ELR (cell line): Measurements from ENCODE around the gene OST4.
"Not testable (repeated sequence)": the region's sequence is repeated elsewhere in the genome, so short reads cannot be mapped to it uniquely, and the experiment has no call there.

Experiments used
- DNase-seq: peaks from one replicate; pipeline ENCODE4 v3.0.0-alpha.2; 2015; ENCODE audit warnings: low read depth

Gene OST4

DNA sequence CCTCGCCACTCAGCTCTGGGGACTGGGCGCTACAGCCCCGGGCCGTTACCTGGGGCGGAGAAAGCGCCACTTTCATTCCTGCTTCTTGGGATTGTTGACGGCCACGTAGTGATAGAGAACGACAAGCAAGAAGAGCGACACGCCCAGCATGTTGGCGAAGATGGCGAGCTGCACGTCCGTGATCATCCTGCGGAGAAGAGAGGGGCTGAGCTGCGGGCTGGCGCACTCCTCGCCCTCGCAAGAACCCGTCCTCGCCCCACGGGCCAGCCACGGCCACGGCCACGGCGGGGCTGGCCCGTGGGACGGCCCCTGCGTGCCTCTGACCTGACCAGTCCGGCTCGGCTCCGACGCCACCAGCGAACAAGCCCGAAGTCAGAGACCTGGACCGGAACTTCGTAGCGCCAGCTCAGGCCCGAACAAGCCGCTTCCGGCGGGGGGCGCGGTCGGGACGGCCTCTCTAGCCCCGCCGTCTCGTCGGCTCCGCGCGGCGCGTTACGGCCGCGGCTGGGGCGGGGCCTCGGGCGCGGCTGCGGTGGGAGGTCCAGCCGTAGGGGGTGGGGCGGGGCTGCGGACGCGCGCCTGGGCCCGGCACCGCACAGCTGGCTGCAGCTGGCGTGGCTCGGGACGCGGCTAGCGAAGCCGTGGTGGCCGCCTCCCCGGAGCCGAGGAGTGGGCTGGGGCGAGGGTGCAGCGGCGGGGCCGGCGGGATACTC lies at the start of gene OST4:
Gene OST4 (minus strand): TSS at position 378 of the 713 bp plus-strand sequence.
- DNase-seq = peak; percentile 92

DNA sequence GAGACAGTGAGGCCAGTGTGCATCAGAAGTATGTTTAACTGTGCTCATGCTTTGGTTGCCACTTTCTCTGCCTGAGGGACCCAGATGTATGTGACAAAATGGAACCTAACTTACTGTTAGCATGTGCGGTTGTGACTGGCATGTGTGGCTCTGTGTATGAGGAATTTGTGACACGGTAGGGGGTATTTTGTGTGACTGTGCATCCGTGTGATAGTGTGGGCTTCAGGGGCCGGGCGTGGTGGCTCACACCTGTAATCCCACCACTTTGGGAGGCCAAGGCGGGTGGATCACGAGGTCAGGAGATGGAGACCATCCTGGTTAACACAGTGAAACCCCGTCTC lies 47.8 kb upstream of the OST4 start:
- not testable (repeated sequence) for DNase-seq

DNA sequence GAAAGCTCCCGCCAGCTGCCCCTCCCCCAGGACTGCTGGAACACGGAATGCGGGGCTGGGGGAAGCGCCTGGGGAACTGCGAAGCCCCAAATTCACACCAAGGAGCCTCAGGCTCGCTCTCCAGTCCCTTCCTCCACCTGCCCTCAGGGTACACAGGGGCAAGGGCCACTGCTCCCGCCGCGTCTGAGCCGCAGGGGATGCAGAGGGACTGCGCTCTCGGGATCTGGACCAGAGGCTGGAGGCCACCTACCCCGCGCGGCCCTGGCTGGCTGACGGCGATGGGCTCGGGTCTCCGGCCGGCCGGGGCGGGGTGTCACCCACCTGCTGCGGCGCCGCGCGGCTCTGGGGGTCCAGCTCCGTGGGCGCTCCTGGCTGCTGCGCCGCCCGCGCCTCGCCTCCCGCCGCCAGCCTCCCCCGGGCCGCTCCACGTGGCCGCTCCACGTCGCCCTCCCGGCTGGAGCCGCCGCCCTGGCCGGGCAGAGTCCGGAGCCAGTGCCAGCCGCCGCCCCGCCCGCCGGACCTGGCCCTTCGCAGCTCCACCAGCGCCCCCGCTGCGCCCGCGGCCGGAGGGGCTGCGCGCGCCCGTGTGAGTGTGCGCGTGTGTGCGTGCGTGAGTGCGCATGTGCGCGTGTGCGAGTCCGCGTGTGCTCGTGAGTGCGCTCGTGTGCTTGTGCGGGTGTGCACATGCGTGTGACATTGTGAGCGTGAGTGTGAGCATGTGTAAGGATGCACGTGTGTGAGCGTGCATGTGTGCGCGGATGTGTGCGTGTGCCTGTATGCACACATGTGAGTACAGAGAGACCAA lies 47.3 kb upstream of the OST4 start, which contains the start of gene CGREF1:
Gene CGREF1 (minus strand): TSS at position 604 of the 805 bp plus-strand sequence. CDS start 14,762 bp downstream, outside the sequence.
- no peak for DNase-seq

DNA sequence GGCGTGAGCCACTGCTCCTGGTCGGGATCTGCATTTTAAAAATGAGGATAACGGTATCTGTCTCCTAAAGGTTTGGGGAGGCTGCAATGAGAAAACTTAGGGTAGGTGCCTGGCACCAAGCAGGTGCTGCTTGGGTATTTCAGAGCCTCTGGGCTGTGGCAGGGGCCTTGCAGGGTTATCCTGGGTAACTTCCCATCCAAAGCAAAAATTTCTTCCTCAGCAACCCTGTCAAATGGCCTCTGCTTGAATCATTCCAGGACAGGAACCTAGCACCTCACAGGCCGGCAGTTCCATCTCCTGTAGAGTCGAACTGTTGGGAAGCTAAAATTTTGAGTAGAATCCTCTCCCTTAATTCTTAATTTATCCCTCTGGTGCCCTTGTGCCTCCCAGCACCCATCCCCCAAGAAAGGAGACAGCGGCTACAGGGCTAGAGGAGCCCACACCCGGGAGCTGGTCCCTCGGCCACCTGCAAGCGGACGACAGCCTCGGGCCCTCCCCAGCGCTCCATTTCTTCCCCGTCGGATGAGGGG lies 46.6 kb upstream of the OST4 start:
- no peak for DNase-seq

DNA sequence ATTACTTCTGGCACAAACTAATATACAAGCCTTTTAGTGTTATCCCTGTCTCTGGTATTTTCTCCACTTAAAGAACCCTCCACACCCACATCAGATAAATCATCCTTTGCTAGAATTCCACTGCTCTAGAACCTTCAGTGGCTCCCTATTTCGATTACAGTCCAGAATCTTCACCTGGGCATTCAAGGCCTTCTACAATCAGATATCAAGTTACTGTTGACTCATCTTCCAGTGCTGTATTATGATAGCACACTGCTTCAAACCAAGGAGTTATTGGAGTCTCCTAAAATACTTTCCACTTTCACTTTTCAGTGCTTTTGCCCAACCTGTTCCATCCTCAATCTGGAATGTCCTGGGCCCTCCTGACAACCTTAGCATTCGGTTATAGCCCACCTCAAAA lies 44.1 kb upstream of the OST4 start:
- DNase-seq = peak; percentile 22

DNA sequence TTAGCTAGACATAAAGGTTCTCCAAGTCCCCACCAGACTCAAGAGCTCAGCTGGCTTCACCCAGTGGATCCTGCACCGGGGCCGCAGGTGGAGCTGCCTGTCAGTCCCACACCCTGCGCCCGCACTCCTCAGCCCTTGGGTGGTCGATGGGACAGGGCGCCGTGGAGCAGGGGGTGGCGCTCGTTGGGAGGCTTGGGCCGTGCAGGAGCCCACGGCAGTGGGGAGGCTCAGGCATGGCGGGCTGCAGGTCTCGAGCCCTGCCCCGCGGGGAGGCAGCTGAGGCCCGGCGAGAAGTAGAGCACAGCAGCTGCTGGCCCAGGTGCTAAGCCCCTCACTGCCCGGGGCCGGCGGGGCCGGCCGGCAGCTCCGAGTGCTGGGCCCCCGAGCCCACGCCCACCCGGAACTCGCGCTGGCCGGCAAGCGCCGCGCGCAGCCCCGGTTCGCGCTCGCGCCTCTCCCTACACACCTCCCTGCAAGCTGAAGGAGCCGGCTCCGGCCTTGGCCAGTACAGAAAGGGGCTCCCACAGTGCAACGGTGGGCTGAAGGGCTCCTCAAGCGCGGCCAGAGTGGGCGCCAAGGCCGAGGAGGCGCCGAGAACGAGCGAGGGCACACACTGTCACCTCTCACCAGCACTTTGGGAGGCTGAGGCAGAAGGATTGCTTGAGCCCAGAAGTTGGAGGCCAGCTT lies 40.1 kb upstream of the OST4 start:
- not testable (repeated sequence) for DNase-seq

DNA sequence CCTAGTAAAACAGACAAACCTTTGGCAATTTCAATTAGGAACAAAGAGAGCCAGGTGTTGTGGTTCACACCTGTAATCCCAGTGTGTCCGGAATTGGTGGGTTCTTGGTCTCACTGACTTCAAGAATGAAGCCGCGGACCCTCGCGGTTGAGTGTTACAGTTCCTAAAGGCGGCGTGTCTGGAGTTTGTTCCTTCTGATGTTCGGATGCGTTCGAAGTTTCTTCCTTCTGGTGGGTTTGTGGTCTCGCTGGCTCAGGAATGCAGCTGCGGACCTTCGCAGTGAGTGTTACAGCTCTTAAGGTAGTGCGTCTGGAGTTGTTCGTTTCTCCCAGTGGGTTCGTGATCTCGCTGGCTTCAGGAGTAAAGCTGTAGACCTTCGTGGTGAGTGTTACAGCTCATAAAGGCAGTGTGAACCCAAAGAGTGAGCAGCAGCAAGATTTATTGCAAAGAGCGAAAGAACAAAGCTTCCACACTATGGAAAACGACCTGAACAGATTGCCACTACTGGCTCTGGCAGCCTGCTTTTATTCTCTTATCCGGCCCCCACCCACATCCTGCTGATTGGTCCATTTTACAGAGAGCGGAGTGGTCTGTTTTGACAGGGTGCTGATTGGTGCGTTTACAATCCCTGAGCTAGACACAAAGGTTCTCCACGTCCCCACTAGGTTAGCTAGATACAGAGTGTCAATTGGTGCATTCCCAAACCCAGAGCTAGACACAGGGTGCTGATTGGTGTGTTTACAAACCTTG lies 39.3 kb upstream of the OST4 start:
- not testable (repeated sequence) for DNase-seq

DNA sequence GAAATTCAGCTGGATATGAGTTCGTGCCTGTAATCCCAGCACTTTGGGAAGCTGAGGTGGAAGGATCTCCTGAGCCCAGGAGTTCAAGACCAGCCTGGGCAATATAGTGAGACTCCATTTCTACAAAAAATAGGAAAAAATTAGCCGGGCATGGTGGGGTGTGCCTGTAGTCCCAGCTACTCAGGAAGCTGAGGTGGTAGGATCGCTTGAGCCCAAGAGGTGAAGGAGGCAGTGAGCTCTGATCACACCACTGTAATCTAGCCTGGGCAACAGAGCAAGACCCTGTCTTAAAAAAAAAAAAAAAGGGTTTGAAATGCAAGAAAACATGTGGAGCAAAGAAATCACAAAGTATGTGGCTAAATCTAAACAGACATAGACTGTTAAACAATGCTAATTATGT lies 37.6 kb upstream of the OST4 start:
- no peak for DNase-seq

DNA sequence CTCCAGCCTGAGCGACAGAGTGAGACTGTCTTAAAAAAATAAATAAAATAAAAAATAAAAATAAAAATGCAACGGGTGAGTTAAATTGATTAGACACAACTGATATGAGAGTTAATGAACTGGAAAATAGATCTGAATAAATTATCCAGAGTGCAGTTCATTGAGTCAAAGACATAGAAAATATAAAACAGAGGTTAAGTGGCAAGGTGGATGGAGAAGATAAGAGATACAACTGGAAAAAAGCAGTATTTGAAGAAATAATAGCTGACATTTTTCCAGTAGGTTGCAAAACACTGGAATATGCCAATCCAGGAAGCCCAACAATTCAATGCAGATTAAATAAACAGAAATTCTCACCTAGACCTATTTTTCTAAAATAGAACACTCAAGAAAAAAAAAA lies 36.8 kb upstream of the OST4 start:
- DNase-seq = no peak

DNA sequence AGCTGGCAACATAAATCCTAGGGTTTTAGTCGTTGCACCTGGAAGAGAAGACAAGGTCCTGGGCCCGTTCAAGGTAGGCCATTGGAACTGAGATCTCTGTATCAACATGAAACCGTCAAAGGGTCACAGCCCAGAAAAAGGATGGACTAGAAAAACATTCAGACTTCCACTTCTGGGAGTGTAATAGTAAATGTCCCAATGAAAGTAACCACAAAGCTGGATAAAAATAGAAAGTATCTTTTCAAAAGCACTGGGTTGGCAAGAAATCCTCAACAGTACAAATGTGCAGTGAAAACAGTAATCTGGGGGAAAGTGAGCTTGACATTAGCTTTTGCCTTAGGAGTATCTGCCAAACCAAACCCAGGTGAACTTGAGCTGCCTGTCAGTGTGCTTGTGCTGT lies 34.5 kb upstream of the OST4 start:
- no peak for DNase-seq

DNA sequence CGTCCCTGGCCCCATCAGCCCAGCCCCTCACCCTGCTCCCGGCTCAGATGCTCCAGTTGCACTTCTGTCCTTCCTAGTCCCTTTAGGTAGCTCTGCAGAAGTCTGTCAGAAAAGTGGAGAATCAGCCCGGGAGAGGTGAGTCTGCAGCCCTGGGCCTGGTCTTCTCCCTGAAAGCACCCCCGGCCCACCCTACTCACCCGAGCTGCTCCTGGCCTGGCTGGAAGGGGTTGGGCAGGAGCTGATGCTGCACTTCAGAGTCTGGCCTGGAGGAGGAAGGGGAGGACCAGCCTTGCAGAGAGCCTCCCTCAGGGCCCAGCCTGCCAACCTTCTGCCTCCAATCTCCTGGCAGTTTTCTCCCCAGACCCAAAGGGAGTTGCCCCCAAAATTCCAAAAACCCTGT lies 30.9 kb upstream of the OST4 start:
- DNase-seq = no peak

DNA sequence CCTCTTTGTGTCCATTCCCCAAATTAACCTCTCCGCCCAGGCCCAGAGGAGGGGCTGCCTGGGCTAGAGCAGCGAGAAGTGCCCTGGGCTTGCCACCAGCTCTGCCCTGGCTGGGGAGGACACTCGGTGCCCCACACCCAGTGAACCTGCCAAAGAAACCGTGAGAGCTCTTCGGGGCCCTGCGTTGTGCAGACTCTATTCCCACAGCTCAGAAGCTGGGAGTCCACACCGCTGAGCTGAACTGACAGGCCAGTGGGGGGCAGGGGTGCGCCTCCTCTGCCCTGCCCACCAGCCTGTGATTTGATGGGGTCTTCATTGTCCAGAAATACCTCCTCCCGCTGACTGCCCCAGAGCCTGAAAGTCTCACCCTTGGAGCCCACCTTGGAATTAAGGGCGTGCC lies 28.6 kb upstream of the OST4 start:
- DNase-seq = no peak

DNA sequence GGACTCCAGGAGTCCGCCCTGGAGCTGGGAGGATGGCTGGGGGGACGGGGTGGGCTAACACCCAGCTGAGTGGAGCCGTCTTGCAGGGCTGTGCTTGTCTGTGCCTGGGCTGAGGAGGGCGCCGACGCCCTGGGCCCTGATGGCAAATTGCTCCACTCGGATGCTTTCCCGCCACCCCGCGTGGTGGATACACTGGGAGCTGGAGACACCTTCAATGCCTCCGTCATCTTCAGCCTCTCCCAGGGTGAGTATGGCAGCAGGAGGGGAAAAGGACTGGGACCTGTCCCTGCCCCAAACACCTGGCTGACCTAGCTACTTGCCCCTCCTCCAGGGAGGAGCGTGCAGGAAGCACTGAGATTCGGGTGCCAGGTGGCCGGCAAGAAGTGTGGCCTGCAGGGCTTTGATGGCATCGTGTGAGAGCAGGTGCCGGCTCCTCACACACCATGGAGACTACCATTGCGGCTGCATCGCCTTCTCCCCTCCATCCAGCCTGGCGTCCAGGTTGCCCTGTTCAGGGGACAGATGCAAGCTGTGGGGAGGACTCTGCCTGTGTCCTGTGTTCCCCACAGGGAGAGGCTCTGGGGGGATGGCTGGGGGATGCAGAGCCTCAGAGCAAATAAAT lies 28.0 kb upstream of the OST4 start:
- no peak for DNase-seq

DNA sequence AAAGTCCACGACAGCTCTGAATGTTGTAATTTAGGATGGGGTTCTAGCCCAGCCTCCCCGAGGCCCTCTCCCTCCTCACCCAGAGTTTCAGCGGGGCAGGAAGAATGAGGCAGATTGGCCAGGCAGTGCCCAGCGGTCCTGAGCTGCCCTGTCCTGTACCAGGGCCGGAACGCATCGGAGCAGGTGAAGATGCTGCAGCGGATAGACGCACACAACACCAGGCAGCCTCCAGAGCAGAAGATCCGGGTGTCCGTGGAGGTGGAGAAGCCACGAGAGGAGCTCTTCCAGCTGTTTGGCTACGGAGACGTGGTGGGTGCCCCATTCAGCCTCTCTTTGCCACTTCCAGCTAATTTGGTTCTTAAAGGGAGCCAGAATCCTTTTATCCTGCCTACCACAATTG lies 25.9 kb upstream of the OST4 start:
- DNase-seq = no peak

DNA sequence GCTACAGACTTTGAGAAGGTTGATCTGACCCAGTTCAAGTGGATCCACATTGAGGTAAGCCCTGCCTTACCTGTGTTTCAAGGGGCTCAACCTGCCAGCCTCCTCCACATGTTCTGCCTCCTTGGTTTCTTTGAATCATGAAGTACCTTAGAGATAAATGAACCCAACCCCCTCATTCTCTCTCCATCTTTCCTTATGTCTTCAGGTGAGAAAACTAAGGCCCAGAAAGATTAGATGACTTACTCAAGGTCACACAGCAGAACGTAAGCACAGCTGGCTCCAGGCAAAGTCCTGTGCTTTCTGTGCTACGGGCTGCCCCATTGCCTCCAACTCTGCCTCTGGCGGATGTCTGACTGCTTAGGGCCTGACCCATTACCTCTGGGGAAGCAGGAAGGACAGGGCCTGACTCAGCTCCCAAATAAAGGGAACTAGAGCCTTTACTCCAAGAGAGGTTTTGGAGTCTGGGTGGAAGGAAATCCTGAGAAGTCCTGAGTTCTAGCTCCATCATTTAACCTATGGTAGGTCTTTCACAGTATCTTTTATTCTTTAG lies 25.4 kb upstream of the OST4 start:
- no peak for DNase-seq

DNA sequence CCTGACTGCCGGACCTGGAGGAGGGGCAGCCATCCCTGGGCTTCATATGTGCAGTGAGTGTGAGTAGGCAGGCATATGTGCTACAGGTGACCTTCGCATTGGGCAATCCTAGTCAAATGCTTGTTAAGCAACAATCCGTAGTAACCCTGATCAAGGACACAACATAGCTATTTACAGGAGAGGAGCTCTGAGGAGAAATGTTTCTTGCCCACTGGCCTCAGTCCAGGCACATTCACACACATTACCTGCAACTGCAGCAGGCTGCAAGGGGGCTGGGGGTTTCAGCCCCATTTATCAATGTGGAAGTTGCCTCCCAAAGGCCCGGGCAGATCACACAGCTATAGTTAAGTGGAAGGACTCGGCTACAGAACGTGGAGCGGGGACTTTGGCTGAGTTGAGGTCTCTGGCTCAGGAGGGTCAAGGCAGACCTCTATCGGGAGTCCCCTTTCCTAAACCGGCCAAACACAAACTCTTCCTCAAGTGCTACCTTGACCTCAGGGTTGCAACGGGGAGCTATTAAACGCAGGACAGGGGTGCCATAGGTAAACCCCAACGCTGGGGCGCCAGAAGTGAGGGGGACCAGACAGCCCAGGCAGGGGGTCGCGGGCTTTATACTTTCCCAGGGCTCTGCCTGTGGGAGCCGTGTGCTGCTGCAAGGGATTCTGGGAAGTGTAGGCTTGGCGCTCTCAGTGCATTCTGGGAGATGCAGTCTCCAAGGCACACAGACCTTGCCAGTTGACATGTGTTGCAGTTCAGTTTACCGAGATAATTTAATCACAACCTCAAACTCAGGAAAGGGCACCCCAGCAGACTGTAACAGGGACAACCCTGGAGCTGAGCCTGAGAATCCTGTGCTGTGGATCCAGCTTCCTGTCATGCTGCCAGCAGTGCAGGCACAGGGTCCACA lies 24.5 kb upstream of the OST4 start:
- peak; percentile 65 for DNase-seq

DNA sequence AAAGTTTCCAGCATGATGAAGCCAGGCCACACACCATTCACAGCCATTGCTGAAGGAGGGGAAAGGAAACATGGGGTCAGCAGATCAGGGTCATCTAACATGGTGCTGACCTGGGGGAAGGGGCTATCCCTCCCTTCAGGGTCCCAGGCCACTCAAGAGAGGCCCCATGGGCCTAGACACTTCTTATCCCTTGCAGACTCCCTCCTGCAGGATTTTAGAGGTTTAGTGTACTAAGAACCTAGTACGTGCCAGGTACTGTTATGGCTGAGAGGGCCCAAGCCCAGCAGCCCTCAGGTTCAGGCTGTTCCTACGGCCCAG lies 23.9 kb upstream of the OST4 start:
- no peak for DNase-seq

DNA sequence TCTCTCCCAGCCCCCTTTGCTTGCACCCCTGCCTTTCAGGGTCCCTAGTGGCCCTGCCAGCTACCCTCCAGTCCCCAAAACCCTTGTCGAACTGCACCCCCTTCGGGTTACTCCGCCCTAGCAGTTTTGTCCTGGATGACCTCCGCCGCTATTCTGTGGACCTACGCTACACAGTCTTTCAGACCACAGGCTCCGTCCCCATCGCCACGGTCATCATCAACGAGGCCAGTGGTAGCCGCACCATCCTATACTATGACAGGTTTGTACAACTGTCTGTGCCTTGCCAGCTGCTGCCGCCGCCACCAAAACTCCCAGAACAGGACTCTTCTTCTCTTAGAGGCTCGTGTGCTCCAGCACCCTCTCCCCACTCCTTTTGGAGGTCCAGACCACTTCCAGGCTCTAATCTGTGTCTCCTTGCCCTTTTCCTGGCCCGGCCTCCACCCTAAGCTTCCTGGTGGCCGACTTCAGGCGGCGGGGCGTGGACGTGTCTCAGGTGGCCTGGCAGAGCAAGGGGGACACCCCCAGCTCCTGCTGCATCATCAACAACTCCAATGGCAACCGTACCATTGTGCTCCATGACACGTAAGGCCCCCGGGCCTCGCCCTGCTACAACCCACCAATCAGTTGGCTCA lies 23.0 kb upstream of the OST4 start:
- no peak for DNase-seq

DNA sequence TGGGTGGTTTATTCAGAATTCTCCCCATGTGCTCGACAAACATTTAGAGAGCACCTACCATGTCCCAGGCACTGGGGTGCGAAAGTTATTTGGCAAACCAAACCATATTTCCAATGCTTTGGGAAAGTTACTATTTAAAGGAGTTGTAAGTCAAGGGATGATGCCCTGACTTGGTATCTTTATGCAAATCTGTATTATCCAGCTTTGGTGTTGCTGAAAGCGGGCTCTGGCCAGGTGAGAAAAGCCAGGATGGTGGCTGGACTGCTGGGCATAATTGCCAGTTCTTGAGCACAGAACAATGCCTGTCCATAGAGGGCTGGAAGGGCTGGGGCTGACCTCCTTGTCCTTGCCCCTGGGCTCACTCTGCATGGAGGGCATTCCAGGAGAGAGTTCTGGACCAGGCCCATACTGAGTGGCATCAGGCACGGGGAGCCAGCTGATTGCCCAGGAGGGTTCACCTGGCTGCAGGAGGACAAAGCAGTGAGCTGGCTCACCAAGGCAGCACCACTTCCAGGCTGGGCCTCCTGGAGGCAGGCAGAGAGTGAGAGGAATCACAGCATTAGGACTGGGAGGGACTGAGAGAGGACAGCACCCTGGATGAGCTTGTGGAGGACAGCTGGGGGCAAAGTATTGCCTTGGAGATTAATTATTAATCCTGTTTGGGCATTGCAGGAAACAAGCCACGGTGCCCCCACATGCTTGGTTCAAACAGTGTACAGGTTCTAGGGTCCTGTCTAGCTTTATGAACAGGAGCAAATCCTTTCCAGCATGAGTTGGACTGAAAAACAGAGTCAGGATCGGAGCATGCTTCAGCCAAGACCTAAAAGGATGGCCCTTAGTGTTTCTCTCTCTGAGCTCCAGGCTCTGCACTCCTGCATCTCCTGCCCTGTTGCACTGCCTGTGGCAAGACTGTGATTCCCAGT lies 22.2 kb upstream of the OST4 start:
- no peak for DNase-seq
